ENCODE results near the gene ATG16L2. TPM values are rescaled to one million over a fixed set of nuclear protein-coding genes. Genes with fewer than 3 reads are reported as not detected.

The ATG16L2 gene
- total and polyA plus RNA-seq, 2 of the 4 experiments (the other 2 are of a cell fraction): 1.3 to 12.7 TPM

GRCh38 chr11:72829884-72830533 lies 15.8 kb downstream of the ATG16L2 start:
- no peaks in the 10 kb centered on the region for H3K27me3 ChIP-seq (ENCODE audit: control insufficient read depth, insufficient read depth, low read length)
- H3K79me1 ChIP-seq (ENCODE audit: low read depth in 1 of 2, low read length in 2 of 2): peaks cover 0 to 6% of the 10 kb centered on the region in 2 experiments; a peak in 1 of 4 replicates
- no peak overlapping the region for H3K4me2 ChIP-seq (ENCODE audit: low read depth, low read length)
- in situ Hi-C loops (cut with MboI; ENCODE audit: low sequenced_read_pairs) (loop anchor here (5.0 kb wide), 3 partner anchors 347 to 457 kb away; no protein-coding TSS in a partner anchor), intact Hi-C loops (cut with micrococcal nuclease) (loop anchor here (2.0 kb wide), 2 partner anchors 311 to 459 kb away; no protein-coding TSS in a partner anchor), dilution Hi-C loops (cut with HindIII; ENCODE audit: low sequenced_read_pairs, unreplicated experiment) (no loop called here)
- no peak overlapping the region for H4K8ac ChIP-seq (ENCODE audit: low read depth in 2 of 2, low read length in 2 of 2)
- no peak overlapping the region for H3K14ac ChIP-seq (replicated peaks; ENCODE audit: low read depth, low read length)
- no peak overlapping the region for H2BK5ac ChIP-seq (ENCODE audit: low read depth, low read length, poor library complexity, severe bottlenecking)
- no peak overlapping the region for H2BK120ac ChIP-seq (ENCODE audit: low read depth, low read length)
- no peak overlapping the region for H3K27ac ChIP-seq (ENCODE audit: insufficient read depth, low read length)
- H3K18ac ChIP-seq (ENCODE audit: low read depth, low read length): no peak overlapping the region
- no peak overlapping the region for H2BK20ac ChIP-seq (ENCODE audit: low read depth, low read length)
- no peak overlapping the region for H2AK9ac ChIP-seq (replicated peaks; ENCODE audit: low read depth, low read length, poor library complexity)
- CTCF ChIA-PET: interaction anchor here (1.3 kb wide), 1 partner anchor 347 kb away, joined by 7 read pairs; no protein-coding TSS in a partner anchor
- no peak overlapping the region for H2BK15ac ChIP-seq (ENCODE audit: low read depth, low read length)
- no peak overlapping the region for H4K5ac ChIP-seq (ENCODE audit: low read depth, low read length)
- no peaks in the 10 kb centered on the region; the same call in 1 of the 2 replicates for H3K36me3 ChIP-seq (ENCODE audit: control insufficient read depth, insufficient read depth, low read length)
- no peak for DNase-seq
- no peak overlapping the region for H3K9ac ChIP-seq (ENCODE audit: low read depth, low read length)
- WGBS, 2 experiments (ENCODE audit: extremely low coverage in 2 of 2, insufficient read length in 1 of 2): 83% methylated on average over 1 of the region's 5 CpGs; no CpG with 5 or more reads in 1 of the 2 experiments
- no peak overlapping the region for H3K4me3 ChIP-seq (ENCODE audit: insufficient read depth, low read depth, low read length)
- no peak overlapping the region for H2AFZ ChIP-seq (replicated peaks; ENCODE audit: low read length, poor library complexity)
- POLR2A ChIA-PET (ENCODE audit: unreplicated experiment): no interaction called here
- H3K23ac ChIP-seq (ENCODE audit: low read depth, low read length): no peak overlapping the region
- H4K20me1 ChIP-seq (ENCODE audit: insufficient read depth, low read length): no peaks in the 10 kb centered on the region
- no peak overlapping the region for H3K56ac ChIP-seq (ENCODE audit: extremely low read depth, insufficient read depth, low read length)
- no peak for ATAC-seq (ENCODE audit: low read depth)
- H4K91ac ChIP-seq (ENCODE audit: insufficient read depth, low read depth, low read length): no peak overlapping the region
- H3K4me1 ChIP-seq (ENCODE audit: control insufficient read depth, insufficient read depth, low read length): peaks cover 4% of the 10 kb centered on the region; the same call in 1 of the 2 replicates
- H3K9me1 ChIP-seq (ENCODE audit: insufficient read depth, low read length): peaks cover 6% of the 10 kb centered on the region
- BruUV-seq (replicated peaks): no TSS peak
- no peak overlapping the region for H3K4ac ChIP-seq (ENCODE audit: low read depth, low read length)
- H2AK5ac ChIP-seq (ENCODE audit: low read depth, low read length): no peak overlapping the region
- H3K9me3 ChIP-seq (ENCODE audit: control insufficient read depth, insufficient read depth, low read length): no peaks in the 10 kb centered on the region
- TF ChIP-seq MAFK (IDR thresholded peaks at IDR 0.05; ENCODE audit: low read depth, low read length) (no peak), CTCF (conservative IDR thresholded peaks at IDR 0.05; ENCODE audit: low read depth, low read length) (no peak), CHD1 (IDR thresholded peaks at IDR 0.05; ENCODE audit: low read depth, low read length) (no peak), NFE2L2 (IDR thresholded peaks at IDR 0.05; ENCODE audit: low read depth, low read length) (no peak), BHLHE40 (IDR thresholded peaks at IDR 0.05; ENCODE audit: low read depth, low read length) (no peak)

All from IMR-90 (cell line).